HFFc6 (cell line): ENCODE results near the gene FAM118B. TPM values are rescaled to one million over a fixed set of nuclear protein-coding genes. Genes with fewer than 3 reads are reported as not detected.

Experiments
- DNase-seq: peaks from one replicate; pipeline ENCODE4 v3.0.0-alpha.2; 2018
- H3K27ac Mint-ChIP-seq: 2 replicates; pipeline ENCODE4 v1.8.0; 2020; ENCODE audit warnings: mild to moderate bottlenecking, mixed read lengths
- H3K27me3 Mint-ChIP-seq: 2 replicates; pipeline ENCODE4 v1.8.0; 2021; ENCODE audit warnings: mild to moderate bottlenecking, moderate library complexity, mixed read lengths; ENCODE audit not compliant: insufficient read depth
- H3K36me3 Mint-ChIP-seq: 2 replicates; pipeline ENCODE4 v1.8.0; 2021; ENCODE audit warnings: low read depth, mixed read lengths
- H3K4me1 Mint-ChIP-seq: 2 replicates; pipeline ENCODE4 v1.8.0; 2020; ENCODE audit warnings: low read depth, mixed read lengths
- H3K4me3 Mint-ChIP-seq: 2 replicates; pipeline ENCODE4 v1.8.0; 2020; ENCODE audit warnings: mild to moderate bottlenecking, moderate library complexity, mixed read lengths
- H3K9me3 Mint-ChIP-seq: 2 replicates; pipeline ENCODE4 v1.8.0; 2020; ENCODE audit warnings: mild to moderate bottlenecking, mixed read lengths
- total RNA-seq, 6 experiments: library from RNA; stranded (reverse); fragmentation: NEBNext Ultra II Directional; extraction: Animal tissue kit (Norgen Biotek cat#: 25700); gene quantifications; 2 replicates in 1 of 6; 3 replicates in 5 of 6; pipeline ENCODE4 v1.2.3, GENCODE V29; 2021
- TF ChIP-seq, protein P1 (sequence below): fragments of 200-600 bp; sonication (generic); IDR thresholded peaks from 2 replicates; pipeline ENCODE4 v1.5.0; 2021; ENCODE audit warnings: antibody characterized with exemption, mild to moderate bottlenecking

Gene FAM118B
- total RNA-seq, 6 experiments from 2014 or later, result 16.4 to 19.6 (median 17.8) TPM

DNA sequence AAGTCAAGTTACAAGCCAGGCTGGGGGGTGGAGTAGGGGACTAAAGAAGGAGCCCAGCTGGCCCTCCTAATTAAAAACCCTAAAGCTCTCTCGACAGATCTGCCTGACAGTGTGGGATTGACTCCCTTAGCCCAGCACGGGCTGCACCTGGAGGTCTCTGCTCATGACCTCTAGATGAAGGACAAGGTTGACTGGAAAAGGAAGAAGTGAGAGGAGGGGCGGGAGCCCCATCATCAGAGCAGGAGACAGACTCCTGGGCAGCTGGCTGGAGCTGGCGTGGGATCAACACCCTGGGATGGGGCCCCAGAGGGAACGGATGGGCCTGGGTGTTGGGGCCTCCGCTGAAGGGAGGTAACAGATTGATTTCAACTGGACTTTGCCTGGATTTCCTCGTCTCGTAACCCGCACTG lies 46.3 kb upstream of the FAM118B start:
- H3K36me3 Mint-ChIP-seq, result no peaks in the 10 kb centered on the region
- no peaks in the 10 kb centered on the region for H3K9me3 Mint-ChIP-seq
- H3K27me3 Mint-ChIP-seq, result peaks cover 27% of the 10 kb centered on the region
- TF ChIP-seq, protein P1, sequence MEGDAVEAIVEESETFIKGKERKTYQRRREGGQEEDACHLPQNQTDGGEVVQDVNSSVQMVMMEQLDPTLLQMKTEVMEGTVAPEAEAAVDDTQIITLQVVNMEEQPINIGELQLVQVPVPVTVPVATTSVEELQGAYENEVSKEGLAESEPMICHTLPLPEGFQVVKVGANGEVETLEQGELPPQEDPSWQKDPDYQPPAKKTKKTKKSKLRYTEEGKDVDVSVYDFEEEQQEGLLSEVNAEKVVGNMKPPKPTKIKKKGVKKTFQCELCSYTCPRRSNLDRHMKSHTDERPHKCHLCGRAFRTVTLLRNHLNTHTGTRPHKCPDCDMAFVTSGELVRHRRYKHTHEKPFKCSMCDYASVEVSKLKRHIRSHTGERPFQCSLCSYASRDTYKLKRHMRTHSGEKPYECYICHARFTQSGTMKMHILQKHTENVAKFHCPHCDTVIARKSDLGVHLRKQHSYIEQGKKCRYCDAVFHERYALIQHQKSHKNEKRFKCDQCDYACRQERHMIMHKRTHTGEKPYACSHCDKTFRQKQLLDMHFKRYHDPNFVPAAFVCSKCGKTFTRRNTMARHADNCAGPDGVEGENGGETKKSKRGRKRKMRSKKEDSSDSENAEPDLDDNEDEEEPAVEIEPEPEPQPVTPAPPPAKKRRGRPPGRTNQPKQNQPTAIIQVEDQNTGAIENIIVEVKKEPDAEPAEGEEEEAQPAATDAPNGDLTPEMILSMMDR, result no peak
- peaks cover 11% of the 10 kb centered on the region for H3K4me1 Mint-ChIP-seq
- no peak overlapping the region for H3K27ac Mint-ChIP-seq
- no peak for DNase-seq
- H3K4me3 Mint-ChIP-seq, result no peak overlapping the region

DNA sequence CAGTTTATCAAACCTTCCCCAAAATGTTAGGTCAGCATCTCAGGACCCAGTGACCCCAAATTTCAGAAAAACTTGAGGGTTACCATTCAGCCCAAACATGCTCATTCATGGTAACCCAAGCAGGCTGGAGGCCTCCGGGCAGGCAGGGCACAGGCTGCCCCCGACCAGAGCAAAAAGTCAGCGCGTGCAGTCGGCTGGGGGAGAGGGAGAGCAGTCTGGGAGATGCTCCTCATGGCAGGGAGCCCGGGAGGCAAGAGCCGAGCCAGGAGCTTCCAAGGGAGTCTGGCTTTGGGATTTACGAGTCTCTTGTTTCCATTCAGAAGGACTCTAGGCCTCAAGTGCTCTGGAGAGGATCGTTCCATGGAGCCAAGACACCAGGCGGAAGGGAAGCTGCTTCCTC lies 45.8 kb upstream of the FAM118B start:
- no peaks in the 10 kb centered on the region for H3K9me3 Mint-ChIP-seq
- H3K36me3 Mint-ChIP-seq, result no peaks in the 10 kb centered on the region
- peaks cover 11% of the 10 kb centered on the region for H3K4me1 Mint-ChIP-seq
- H3K27ac Mint-ChIP-seq, result no peak overlapping the region
- H3K4me3 Mint-ChIP-seq, result no peak overlapping the region
- H3K27me3 Mint-ChIP-seq, result peaks cover 25% of the 10 kb centered on the region
- TF ChIP-seq, protein P1, result no peak
- no peak for DNase-seq

DNA sequence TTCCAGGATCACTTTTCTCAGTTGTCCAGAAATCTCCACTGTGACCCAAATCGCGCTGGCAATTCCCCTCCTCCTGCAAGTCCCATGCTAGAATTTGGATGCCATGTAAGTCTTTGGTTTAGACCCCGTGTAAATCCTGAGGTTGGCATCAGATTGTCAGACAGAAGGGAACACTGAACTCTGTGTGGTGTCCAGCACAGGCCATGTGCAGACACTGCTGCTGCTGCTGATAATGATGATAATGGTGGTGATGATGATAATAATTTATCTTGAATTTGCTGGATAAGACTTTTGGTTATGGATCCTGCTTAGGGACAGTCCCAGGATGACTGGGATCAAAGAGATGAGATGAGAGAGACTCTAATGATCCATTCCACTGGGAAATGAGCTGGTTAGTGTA lies 45.2 kb upstream of the FAM118B start:
- Mint-ChIP-seq H3K4me3 (no peak overlapping the region), H3K4me1 (peaks cover 11% of the 10 kb centered on the region), H3K27ac (no peak overlapping the region), H3K36me3 (no peaks in the 10 kb centered on the region), H3K9me3 (no peaks in the 10 kb centered on the region), H3K27me3 (peaks cover 24% of the 10 kb centered on the region)
- TF ChIP-seq, protein P1, result no peak
- DNase-seq, result no peak

DNA sequence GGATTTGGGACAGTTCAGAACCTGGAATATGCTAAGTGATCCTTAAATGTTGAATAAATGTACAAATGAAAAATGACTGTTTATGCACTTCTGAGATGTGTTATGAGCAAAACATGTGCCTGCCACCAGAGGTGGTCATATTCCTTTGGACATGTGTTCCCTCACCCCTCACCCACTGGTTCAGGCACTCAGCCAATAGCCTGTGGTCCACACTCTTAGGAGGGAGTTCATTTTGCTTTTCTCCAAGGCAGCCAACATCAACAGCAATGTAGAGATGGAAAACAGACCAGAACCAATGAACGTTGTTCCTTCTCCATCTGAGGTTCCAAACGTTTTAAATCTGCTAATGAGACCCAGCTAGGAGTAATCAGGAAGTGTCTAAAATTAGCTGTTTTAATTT lies 44.1 kb upstream of the FAM118B start:
- Mint-ChIP-seq H3K27me3 (peaks cover 33% of the 10 kb centered on the region), H3K36me3 (no peaks in the 10 kb centered on the region), H3K27ac (no peak overlapping the region), H3K4me1 (peaks cover 11% of the 10 kb centered on the region), H3K4me3 (no peak overlapping the region), H3K9me3 (no peaks in the 10 kb centered on the region)
- no peak for DNase-seq
- TF ChIP-seq, protein P1, result no peak

DNA sequence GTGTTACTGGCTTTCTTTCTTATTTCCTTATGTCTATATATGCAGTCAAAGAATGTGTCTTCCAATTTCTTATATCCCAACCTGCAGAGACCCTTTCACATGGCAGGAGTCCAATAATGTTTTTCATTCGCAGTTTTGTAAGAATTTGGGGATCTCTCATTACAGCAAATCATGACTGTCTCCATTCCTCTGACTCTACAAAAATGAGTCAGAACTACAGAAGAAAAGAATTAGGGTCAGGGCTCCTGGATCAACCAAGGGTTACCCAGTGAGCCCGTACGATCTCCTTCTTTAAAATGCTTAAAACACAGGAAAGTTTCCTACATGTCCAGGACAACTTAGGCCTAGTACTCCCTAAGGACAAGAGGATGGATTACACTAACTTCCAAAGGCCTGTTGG lies 42.3 kb upstream of the FAM118B start:
- H3K4me3 Mint-ChIP-seq, result no peak overlapping the region
- H3K36me3 Mint-ChIP-seq, result no peaks in the 10 kb centered on the region
- DNase-seq, result no peak
- TF ChIP-seq, protein P1, result no peak
- no peaks in the 10 kb centered on the region for H3K9me3 Mint-ChIP-seq
- H3K27ac Mint-ChIP-seq, result no peak overlapping the region
- H3K27me3 Mint-ChIP-seq, result peaks cover 40% of the 10 kb centered on the region
- H3K4me1 Mint-ChIP-seq, result no peaks in the 10 kb centered on the region

DNA sequence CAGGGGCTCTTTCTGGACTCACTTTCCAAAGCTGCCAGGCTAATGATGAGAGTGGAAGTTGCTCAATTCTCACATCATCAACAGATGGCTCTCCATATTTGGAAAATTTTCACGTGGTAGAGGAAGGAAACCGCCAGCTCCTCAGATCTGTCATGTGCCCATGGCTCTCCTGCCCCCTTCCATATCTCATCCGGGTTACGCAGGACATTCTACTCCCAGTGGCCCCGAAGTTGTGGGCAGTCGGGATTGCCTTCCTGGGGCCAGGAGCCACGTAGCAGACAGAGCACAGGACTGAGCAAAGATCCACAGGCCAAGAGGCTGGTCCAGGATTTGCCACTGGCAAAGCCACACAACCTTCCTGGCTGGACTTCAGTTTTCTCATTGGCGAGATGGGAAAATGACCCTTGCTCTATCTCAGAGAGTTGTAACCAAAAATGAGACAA lies 39.0 kb upstream of the FAM118B start:
- Mint-ChIP-seq H3K4me1 (no peaks in the 10 kb centered on the region), H3K27me3 (peaks cover 44% of the 10 kb centered on the region), H3K9me3 (no peaks in the 10 kb centered on the region), H3K27ac (no peak overlapping the region), H3K4me3 (no peak overlapping the region), H3K36me3 (no peaks in the 10 kb centered on the region)
- no peak for DNase-seq
- TF ChIP-seq, protein P1, result no peak
